GM21717 (cell line): ENCODE measurements around the gene ZNF683.

Experiments used
- ATAC-seq: cut with Tn5 transposase; IDR thresholded peaks from one replicate; pipeline ENCODE4 v1.9.1; 2021; ENCODE audit warnings: mild to moderate bottlenecking, moderate library complexity; ENCODE audit not compliant: unreplicated experiment

The ZNF683 gene

DNA sequence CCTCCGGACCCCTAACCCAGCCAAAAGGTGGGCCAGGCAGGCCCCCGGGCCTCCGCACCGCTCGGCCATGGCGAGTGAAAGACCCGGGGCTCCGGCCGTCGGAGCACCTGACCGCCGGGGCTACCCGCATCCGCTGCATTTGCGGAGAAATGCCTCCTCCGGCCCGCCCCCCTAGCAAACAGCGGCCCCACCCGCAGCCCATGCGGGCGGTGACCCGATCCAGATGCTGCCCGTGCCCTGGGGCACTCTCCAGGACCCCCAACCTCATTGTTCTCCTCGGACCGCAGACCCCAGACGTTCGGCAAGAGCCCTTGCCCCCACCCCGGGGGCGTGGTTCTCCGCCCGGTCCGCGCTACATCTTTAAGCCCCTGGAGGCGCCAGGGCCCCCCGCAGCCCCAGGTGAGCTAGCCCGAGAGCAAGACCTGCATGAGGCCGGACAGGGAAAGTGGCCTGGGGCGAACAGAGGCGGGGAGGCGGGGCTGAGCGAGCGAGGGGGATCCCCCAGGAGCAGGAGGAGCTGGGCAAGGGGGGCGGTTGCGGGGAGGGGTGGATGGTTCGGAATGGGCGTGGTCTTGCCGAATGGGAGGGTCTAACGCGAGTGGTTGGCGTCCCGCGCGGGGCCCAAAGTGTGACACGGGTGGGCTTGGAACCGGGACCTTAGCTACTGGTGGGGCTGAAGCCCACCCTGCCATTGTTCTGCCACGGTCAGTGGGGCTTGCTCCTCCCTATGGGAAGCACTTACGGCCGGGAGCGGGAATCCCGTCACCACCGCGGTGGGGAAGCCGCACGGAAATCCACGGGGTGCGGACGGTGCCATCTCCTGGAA, 12.4 kb downstream of the ZNF683 start:
- ATAC-seq = no peak

DNA sequence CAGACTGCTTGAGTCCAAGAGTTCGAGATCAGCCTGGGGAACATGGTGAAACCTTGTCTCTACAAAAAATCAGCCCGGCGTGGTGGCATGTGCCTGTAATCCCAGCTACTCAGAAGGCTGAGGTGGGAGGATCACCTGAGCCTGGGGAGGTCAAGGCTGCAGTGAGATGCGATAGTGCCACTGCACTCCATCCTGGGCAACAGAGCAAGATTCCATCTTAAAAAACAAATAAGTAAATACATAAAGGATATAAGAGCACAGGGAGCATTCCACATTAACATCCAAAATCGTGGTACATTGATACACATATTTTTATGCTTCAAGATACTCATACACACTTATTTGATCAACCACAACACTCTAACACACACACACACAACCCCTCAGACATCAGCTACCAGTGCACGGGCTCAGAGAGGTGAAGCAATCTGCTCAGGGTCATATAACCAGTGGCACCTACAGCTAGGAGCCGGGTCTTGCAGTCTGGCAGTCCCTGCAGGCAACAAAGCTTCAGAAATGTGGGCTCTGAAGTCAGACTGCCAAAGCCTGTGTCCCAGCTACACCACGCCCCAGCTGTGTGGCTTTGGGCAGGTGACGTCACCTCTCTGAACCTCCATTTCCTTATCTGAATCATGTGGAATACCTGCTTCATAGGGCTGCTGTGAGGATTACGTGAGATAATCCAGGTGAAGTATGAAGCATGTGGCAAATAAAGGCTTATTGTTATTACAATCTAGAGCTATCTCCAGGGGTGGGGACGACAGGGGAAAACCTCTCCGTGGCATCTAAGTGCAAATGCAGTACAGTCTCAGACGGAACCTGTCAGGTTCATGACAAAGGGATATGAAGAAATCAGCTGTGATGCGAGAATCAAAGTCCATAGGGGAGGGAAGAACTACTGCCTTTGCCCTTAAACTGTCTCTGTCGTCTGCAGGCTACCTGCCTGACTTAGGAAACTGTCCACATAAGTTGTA, 13.9 kb downstream of the ZNF683 start:
- no peak for ATAC-seq

DNA sequence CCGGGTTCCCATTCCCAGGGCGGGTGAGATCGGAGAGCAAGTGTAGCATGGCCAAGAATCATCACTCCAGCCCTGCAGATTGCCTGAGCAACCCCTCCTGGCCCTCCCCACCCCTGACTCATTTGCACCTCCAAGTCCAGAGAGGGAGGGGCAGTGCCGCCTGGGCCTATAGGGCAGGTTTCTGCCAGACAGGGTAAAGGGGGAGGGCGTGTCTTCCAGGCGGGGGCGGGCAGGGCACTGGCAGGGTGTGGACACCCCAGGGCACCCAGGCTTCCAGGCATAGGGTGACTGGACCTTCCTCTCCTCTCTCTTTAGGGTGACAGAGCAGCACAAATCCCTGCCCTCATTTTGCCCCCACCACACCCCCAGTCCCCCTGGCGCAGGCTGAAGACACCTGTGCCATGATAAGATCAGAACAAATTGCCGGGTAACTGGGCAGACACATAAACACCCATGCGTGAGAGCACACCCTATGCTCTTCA, 15.4 kb downstream of the ZNF683 start:
- ATAC-seq = no peak

DNA sequence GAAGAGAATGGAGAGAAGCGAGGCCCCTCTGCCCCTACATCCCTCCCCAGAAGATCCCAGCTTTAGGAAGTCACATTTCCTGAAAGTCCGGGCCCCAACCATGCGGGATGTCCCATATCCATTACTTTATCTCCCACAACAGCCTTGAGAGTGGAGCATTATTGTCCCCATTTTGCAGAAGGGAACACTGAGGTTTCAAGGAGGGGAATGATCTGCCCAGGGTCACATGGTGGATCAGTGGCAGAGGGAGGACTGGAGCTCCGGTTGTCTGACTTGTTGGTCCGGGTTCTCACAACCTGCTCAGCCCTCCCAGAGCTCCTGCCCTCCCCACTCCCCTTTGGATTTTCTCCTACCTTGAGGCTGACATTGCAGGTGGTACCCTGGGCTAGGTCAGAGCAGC, 16.4 kb downstream of the ZNF683 start:
- ATAC-seq = no peak

DNA sequence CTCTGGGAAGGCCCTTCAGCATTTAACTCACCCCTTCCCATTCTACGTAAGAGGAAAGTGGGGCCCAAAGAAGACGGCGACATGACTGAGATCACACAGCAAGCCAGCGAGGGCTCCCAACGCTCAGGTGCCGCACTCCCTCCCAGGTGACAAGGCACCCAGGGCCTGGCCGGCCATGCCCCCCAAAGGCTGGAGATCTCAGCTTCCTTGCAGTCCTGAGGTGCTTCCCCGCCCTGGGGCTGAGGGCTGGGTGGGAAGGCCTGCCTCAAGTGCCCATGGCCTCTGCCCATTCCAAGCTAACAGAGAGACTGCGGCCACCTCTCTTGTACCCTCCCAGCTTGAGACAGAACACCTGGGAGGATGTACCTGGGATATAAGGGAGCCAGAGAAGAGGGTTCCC, 17.6 kb downstream of the ZNF683 start:
- no peak for ATAC-seq

DNA sequence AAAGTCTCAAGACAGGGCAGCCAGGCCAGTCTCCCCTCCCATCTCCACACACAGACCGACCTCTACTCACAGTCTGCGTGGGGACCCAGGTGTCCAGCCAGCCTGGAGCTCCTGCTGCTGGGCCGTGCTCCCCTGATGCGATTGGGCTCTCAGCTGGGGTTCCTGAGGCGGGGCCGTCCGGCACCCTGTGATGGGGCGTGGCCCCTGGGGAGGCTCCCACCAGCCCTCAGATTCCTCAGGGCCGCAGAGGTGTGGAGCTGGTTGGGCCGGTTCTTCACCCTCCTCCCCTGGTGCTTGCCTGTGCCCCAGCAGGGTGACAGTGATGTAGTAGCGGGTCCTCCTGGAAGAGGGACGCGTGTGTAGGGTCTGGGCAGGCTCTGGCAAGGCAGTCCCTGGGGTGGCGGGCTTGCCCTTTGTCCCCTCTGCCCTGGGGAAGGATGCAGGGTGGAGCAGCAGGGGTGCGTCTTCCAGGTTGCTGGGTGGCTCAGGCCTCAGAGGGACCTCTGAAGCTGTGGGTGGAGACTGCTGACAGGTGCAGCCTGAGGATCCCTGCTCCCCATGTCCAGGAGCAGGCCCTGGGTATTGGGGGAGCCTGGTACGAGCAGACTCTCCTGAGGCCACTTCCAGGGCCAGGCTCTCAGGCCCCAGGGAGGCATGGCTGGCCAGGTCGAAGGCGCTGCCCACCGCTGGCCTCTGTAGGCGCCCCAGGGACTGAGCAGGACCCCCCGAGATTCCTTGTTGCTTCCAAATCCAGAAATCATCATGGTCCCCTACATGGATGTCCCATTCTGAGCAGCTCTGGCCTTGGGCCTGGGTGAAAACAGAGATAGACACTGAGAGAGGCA, 18.4 kb downstream of the ZNF683 start, which contains the start of gene CRYBG2:
TSS of gene CRYBG2 (minus strand) at position 155 of the 845 bp plus-strand sequence. CDS start 7,473 bp downstream, outside the sequence.
- no peak for ATAC-seq

DNA sequence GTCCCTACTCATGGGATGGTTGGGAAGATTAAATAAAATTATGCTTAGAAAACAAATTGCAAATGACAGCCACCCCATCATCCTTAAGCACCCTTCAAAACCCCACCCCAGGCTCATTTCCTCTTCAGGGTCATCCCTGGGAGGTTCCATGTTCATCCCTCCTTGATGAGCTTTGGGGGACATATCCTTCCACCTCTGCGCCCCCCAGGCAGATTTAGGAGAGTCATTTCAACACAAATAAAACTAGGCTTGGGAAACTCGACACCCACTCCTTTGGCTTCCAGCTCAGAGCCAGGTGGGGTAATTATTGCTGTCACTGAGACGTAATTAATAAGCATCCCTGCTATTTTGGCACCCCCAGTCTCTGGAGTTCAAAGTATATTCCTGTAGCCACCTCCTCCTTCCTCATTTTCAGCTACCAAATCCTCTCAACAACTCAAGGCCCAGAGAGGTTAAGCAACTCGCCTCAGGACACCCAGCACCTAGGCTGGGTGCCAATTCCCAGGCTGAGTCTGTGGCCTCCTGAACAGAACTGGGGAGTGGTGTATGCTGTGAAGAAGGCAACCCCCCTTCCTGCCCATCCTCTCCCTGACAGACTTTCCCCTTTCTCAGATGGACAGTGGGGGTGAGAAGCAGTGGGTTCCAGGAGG, 19.2 kb downstream of the ZNF683 start:
- no peak for ATAC-seq

DNA sequence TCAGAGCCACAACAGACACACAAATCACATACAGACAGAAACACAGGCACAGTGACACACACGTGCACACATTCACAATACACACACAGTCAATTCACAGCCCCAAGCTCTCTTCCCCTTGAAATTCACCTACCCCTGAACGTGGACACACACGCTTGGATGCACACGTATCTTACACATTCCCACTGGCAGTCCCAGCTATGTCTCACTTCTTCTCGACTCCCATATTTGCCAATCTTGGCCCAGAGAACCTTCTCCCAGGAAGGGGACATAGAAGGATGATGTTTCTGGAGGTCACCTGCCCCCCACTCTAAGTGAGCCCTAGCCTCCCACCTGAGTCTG, 20.2 kb downstream of the ZNF683 start:
- no peak for ATAC-seq

DNA sequence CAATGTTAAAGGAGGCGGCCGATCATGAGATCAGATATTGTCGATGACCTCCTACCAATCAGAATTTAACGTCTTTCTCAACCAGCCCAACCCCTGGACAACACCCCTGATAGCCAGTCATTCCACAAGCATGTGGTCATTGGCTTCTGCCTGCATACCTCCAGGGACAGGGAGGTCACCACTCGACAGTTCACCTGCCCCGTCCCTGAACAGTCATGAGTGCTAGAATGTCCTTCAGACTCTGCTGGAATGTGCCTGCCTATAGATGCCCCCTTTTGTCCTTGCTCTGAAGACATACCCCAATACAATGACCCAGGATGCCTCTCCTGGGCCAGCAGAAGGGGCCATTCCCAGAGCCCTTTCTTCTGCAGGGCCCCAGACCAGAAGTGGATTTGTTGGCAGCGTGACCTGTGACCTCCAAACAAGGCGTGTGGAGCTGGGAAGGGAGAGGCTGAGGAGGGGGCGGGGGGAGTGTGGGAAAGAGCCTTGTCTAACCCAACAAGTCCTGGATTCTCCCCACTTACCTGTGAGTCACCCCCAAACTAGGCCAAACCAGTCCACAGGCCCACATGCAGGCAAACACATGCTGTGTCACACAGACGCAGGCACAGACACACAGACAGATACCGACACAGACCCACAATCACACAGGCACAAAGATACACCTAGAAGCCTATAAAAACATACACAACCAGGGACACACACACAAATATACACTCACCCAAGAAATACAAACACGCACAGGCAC, 20.8 kb downstream of the ZNF683 start:
- ATAC-seq = no peak

DNA sequence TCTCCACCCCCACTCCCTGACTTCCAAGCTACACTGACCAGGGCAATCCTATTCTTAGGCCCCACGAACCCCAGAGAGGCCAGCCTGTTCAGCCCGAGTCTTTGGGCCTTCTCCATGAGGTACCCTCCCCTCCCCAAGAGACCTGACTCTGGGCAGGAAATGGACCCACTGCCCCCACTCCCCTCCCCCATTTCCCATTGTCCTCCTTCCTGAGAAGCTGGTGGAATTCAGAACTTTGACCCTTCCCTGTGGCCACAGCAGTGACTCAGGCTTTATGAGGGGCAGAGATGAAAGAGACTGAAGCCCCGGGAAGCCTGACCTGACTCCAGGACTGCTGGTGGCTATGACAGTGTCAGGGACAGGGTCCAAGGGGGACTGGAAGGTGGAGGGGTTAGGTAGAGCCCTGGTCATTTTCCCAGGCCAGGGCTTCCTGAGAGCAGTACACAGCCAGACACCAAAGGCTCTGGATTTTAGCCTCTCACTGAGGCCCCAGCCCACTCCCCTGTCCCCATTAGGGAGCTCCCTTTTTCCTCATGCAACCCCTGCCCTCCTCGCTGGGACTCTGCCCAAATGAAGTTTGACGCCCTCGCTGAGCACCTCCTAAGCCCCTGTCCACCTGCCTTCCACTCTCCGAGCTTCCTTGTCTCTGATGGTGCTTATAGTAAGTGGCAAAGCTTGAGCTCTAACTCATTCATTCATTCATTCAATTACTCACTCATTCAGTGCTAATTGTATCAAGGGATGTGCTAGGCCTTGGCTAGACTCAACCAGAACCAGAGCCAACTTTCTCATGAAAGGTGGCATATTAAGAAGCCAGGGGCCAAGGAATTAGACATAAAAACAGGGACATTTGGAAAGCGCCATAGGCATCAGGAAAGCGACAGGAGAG, 21.6 kb downstream of the ZNF683 start:
- ATAC-seq = no peak

DNA sequence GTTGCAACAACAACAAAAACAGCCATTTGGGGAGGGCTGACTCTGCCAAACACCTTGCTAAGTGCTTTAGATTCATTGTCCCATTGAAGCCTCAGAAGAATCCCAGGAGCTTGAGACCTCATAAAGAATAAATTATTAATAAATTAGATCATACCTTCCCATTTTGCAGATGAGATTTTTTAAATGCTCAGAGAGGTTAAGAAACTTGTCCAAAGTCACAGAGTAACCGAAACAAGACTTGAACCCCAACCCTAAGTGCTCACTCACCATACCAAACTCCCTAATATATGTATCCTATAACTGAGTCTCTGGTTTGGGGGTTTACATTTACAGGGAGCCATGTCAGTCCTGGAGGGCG, 22.2 kb downstream of the ZNF683 start:
- ATAC-seq = no peak

DNA sequence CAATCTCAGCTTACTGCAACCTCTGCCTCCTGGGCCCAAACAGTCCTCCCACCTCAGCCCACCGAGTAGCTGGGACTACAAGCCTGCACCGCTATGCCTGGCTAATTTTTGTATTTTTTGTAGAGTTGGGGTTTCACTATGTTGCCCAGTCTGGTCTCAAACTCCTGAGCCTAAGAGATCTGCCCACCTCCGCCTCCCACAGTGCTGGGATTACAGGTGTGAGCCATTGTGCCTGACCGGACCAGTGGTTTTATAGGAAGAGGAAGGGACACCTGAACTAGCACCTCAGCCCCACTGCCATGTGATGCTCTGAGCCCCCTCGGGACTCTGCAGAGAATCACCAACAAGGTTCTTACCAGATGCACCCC, 22.7 kb downstream of the ZNF683 start:
- ATAC-seq = no peak

DNA sequence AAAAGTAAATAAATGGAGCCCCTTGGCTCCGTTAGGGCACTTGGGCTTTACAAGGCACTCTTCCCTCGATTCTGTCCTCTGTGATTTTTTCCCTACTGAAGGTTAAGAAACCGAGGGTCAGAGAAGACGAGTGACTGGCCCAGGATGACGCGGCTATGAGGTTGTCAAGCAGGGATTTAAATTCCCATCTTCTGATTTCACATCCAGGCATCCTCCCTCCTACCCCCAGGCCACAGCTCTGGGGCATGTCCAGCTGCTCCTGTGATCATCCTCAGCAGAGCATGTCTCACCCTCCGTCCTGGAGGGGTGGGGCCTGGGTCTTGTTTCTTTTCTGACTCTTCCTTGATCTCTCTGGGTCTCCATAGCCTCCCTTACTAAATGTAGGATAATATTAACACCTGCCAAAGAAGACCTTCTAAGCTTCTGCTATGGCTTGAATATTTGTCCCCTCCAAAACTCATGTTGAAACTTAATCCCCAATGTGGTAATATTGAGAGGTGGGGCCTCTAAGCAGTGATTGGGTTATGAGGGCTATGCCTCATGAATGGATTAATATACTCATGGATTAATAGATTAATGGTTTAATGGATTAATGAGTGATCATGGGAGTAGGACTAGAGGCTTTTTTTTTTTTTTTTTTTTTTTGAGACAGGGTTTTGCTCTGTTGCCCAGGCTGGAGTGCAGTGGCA, 23.2 kb downstream of the ZNF683 start:
- no peak for ATAC-seq

DNA sequence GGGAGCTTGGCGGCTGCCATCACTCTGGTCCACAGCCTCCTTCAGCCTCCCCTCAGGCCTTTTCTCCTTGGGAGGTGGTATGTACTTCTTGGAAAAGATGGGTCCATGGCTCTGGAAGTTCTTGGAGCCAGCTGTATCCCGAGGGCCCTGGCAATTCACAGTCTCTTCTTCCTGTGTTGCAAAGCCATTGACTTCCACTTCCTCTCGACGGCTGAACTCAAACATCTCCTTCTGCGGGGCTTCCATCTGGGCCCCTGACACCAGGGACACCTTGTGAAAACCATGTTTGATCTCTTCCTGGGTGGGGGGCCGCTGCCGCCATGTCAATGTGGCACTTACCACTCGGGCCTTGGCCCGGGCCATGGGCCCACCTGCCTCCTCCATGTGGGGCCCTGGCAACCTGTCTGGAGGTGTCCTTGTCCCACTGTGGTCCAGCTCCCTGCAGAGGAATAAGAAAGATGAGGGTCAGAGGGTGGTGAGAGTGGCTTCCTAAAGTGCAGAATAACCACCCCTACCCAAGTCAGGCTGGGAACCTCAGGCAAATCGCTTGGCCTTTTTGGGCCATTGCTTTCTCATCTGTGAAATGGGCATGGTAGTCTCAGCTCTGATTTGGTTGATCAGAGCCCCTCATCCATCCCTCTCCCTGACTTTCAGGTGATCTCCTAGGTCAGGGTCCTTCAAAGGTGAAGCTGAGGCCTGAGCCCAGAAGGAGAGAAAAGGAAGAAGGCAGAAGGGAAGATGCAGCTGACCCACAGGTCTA, 26.1 kb downstream of the ZNF683 start:
- no peak for ATAC-seq

DNA sequence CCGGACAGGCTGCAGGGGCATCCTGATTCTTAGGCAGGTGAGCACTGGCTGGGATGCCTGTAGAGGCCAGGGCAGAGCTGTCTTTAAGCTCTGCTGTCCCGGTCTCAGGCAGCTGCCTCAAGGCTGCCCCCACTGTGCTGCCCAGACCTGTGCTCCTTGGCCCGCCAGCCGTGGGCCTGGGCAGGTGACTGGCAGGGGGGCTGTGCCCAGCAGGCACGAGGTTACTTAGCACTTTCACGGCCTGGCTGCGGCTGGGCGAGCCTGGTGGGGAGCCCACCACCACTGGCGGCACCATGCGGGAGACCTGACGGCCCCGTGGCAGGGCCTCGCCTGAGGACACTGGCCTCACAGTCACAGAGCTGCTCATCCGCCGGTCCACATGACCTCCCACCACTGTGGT, 26.8 kb downstream of the ZNF683 start:
- ATAC-seq = no peak

DNA sequence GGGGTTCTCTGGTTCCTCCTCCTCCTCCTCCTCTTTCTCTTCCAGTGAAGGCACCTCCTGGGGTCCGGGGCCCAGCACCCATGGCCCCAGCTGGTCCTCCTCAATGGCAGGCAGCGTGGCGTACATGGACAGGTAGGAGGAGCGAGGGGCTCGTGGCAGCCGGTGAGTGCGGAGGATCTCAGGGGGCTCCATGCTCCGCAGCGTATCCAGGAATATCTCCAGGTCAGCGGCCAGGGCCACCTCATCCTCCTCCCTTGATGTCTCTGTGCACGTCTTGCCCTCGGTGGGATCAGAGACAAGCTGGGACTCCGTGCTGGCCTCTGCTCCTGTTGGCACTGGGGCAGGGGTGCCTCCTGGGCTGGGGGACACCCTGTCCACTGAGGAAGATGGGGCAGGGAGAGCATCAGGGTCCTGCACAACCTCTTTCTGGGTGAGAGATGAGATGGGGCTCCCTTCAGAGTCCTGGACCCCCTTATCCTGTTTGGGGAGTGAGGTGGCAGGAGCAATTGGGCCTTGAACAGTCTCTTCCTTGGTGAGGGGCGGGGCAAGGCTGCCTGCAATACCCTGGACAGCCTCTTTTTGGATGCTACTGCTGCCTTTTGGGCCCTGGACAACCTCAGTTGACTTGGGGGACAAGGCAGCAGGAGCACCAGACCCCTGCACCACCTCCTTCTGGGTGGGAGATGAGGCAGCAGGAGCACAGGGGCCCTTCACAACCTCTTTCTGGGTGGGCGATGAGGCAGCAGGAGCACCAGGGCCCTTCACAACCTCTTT, 28.2 kb downstream of the ZNF683 start:
- ATAC-seq = no peak

DNA sequence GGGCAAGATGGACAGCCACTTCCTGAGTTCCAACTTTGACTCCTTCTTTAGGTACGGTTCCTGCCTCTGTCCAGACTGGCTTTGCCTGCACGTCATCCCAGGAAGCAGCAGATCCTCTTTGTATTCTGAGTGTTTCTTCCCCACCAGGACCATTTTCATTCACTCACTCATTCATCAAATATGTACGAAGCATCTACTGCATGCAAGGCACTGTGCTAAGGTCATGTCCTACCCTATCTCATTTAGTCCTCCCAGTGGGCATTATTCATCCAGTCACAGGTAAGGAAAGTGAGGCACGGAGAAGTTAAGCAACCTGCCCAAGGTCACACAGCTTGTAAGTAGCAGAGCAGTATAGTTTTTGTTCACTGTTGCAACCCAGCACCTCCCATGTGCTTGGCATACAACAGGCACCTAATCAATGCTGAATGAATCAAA, 32.5 kb downstream of the ZNF683 start:
- no peak for ATAC-seq
